Hematopoietic multipotent progenitor cell treated with erythropoietin and hydrocortisone succinate and interleukin-3 and kit ligand, for 8 days (in vitro differentiated cells): Measurements from ENCODE around the gene UVRAG.
"Not testable (repeated sequence)": the region's sequence is repeated elsewhere in the genome, so short reads cannot be mapped to it uniquely, and the experiment has no call there.

Experiments used
- DNase-seq: peaks from one replicate; pipeline ENCODE4 v3.0.0-alpha.2; 2015

Gene UVRAG

DNA sequence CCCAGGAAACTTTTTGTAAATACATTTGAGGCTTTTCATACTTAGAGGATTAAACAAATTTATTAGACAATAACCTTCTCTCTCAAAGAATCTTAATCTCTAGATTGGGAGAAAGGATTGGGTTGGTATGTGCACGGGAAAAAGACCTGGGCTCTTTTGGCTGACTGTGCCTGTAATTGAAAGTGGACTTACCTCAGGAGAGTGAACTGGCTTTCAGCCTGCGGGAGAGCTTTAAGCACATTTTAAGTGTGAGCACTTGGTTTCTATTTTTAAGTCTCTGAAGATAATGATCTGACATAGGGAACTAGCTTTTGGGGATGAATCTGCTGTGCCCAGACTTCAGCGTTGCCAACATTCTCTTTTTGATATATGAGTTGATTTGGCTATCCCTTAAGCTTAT, 35.8 kb downstream of the UVRAG start:
- no peak for DNase-seq

DNA sequence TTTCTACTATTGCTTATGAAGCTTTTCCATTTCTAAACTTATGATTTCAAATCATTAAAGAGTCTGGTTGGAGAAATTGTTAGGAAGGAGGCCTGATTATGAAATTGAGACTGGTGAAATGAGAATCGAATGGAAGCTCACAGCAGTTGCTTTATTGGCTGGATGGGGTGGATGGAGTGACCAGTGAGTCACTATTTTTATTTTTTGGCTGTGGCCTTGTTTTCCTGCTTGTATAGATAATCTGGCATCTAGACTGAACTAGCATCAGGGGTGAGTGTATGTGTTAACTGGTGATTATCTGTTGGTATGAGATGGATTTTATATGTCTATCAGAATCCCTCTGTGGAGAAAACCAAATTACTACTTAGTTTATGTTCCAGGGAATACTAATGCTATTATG, 36.2 kb downstream of the UVRAG start:
- DNase-seq = no peak

DNA sequence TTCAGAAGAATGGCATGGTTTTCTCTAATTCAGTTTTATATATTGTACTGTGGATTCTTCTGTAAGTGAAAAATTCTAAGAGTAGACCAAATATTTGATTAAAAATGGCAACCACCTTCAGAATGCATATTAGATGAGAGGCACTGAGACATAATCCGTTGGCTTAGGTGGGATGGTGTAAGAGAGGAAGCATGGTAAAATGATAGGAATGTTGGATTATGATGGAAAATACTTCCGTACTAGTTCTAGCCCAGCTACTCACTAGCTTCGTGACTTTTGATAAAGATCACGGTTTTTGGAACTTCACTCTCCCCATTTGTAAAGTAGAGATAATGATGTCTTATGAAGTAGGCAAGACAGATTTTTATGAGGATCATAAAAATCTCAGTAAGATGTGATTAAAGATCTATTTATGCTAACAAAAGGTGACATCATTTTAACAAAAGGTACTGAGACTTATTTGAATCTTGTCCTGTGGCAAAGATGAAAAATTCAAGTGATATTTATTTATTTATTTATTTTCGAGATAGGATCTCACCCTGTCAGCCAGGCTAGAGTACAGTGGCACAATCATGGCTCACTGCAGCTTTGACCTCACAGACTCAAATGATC, 37.5 kb downstream of the UVRAG start:
- no peak for DNase-seq

DNA sequence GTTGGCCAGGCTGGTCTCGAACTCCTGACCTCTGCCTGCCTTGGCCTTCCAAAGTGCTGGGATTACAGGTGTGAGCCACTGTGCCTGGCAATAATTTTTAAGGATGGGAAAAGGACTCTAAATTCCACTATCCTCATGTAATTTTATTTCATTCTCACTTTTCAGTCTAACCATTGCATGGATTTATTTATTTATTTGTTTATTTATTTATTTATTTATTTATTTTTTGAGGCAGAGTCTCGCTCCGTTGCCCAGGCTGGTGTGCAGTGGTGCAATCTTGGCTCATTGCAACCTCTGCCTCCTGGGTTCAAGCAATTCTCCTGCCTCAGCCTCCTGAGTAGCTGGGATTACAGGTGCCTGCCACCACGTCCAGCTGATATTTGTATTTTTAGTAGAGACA, 38.6 kb downstream of the UVRAG start:
- DNase-seq = not testable (repeated sequence)

DNA sequence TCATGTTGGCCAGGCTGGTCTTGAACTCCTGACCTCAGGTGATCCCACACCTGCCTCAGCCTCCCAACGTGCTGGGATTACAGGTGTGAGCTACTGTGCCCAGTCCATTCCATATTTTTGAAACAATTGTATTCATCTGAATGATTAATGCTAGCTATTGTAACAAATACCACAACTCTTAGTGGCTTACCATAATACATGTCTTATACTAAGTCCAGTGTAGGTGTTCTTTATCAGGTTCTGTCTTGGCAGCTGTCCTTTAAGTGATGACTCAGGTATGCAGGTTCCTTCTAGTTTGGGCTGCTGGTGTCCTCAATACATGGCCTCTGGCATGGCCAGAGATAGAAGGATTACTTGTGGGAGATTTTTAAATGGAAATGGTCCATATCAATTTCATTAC, 39.0 kb downstream of the UVRAG start:
- DNase-seq = no peak

DNA sequence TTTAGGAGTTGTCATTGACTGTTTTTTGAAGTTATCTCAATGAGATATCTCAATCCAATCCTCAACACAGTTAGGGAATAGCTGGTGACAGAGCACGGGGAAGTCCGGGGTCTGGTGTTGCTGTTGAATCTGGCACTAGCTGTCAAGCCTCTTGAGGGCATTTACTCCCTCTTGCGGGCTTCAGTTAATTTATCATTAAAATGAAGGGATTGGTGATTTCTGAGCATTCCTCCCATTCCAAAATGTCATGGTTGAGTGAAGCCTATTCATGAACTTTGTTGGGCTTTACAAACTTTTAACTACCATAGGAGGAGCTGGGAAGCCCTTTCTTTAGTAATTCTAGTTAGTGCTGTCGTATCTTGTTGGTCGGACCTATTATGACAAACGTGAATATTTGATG, 40.2 kb downstream of the UVRAG start:
- DNase-seq = no peak

DNA sequence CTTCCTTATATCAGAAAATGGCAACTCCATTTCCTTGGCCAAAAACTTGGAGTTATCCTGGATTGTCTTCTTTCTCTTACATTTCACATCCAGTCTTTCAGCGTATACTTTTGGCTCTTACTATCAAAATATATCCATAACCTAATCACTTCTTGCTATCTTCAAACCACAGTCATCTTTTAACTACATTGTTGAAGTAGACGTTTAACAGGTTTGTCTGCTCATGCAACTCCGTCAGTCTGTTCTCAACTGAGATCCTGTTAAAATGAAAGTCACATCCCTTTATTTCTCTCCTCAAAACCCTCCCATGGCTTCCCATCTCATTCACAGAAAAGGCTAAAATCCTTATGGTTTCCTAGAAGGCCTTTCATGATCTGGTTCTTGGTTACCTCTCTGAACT, 41.9 kb downstream of the UVRAG start:
- DNase-seq = no peak

DNA sequence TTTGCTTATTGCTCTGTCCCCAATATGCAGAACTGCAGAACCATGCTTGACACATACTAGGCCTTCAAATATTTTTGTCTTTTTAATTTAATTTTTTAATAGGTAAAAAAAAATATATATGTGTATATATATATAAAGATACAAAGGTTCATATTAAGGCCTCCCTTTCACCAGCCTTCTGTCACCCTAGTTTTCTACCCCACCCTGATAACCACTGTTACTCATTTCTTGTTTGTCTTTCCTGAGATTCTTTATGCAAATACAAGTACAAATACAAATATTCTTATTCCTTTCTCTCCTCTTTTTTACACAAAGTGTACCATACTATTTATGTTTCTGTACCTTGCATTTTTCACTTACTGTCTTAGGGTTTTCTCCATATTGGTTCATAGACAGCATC, 43.0 kb downstream of the UVRAG start:
- DNase-seq = no peak

DNA sequence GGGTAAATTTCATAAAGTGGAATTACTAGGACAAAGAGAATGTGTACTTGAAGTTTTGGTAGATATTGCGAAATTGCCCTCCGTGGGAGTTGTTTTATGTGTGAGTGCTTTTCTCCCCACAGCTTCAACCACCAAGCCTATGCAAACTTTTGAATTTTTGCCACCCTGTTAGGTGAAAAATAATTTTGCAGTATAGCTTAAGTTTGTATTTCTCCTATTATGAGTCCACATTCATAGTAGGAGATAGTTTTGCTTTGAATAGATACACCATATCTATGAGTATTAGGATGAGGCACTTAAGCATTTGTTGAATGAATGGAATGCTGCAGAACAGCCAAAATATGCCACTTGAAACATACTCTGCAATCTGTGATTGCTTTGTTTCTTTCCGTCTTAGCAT, 43.6 kb downstream of the UVRAG start:
- no peak for DNase-seq

DNA sequence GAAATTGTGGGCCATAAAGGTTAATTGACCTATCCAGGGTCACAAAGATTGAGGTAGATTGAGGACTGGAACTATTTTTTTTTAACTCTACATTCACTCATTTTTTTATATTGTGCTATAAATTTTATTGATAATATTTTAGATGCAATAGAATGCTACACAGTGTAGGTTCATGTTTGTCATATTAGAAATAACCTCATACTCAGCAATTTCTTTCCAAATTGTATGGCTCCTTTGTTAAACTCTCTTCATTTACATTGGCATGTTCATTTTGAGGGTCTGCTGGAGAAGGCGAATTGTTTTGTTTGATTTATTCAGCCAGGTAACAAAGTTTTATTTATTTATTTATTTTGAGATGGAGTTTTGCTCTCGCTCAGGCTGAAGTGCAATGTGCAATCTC, 44.6 kb downstream of the UVRAG start:
- DNase-seq = no peak

DNA sequence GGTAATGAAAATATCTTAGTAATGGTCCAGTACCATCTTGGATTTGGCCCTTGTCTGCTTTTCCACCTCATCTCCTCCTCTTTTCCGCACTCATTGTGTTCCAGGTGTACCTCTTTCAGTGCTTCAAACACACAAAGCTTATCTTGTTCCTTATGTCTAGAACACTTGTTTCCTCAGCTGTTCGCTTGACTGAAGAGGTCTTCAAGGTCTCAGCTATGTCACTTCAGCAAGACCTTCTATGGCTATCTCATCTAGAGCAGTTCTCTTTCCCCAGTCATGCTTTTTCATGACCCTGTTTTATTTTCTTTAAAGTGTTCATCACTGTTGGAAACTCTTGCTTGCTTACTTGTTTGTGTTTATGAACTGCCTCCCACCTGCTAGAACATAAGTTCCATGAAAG, 47.4 kb downstream of the UVRAG start:
- no peak for DNase-seq

DNA sequence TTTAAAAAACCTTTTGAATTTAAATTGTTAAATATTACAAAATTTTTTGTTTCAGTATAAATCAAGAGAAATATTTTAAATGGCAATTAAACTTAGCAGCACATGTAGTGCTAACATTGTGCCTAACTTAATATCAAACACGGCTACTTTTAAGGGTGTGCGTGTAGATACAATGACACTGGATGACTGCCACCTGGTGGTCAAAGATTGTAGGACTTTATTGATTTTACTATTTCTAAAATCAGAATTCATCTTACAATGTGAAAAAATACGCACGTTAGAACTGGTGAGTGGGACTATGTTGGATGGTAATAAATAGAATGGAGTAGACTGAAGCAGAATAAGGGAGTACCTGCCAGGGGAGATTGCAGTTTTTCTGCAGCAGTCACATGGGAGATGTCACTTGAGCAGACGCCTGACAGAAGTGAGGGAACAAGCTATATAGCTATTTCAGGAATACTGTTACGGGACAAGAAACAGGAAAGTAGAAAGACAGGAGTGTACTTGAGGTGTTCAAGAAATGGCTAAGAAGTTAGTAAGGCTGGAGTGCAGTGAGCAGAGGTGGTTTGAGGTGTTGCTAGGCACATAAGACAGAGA, 52.9 kb downstream of the UVRAG start:
- peak; percentile 74 for DNase-seq

DNA sequence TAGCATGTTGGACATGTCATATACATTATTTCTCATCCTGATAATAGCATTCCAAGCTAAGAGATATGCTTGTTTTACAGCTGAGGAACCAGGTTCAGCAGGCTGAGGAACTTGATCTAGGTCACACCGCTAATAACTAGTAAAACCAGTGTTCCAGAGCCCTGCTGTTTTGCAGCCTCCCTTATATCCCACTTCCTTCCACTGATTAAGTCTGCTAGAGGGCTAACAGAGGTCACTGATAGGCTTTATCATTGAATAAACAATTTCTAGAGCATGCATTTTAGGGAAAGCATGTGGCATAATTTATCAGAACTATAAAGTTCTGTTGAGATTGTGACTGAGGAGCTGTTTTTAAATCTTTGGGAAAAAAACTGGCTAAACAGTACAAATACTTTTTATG, 54.0 kb downstream of the UVRAG start:
- no peak for DNase-seq

DNA sequence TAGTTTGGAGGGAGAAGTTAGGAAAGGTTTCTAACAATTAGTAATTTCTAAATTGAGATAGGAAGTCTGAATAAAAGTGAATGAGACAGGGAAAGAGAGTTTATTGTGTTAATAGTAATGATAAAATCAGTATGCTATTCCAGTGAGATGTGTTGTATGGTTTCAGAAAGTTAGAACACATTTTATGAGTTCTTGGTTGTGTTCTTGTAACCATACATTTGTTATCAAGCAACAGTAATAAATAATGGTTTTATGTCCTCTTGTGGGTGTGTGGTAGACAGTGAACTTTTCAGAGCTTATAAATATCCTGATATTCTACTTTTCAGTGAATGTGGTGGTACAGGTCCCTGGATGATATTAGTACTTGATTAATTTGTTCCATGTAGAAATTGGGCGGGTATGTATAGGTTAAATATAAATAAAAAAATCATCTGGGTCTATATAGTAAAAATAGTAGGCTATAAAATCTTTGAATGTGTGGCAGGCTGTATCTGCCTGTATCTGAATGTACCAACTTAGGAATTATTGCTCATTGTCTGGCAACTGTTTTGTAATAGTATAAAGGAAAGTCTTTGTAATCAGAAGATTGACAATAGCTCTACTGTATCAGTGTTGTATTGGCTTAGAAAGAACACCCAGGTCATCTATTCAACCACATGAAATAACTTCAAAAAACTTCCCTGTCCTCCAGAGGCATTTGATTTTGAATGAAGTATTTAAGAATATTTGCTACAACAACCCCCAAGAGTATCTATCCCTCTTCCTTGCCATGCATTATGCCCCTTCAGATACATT, 54.8 kb downstream of the UVRAG start:
- DNase-seq = no peak

DNA sequence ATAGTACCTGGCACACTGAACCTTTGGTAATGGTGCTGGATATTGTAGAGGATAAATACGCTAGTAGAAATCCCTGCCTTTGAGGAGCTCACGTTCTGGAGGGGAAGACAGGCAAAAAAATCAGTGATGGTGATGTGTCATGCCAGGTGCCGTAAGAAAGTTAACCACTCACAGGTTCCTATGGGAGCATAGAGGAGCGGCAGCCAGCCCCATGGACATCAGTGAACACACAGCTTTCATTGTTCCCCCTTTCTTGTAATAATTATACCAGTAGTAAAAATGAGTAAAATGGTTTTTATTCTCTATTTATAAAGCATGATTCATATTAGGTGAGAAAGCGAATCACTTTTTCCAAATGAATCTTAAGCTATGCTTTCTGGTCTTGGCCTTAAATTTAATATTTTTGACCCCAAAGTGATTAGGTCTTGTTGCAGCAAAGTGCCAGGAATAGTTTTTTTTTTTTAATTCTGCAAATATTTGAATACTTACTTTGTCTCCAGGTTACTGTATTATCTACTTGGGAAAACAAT, 57.9 kb downstream of the UVRAG start:
- no peak for DNase-seq

DNA sequence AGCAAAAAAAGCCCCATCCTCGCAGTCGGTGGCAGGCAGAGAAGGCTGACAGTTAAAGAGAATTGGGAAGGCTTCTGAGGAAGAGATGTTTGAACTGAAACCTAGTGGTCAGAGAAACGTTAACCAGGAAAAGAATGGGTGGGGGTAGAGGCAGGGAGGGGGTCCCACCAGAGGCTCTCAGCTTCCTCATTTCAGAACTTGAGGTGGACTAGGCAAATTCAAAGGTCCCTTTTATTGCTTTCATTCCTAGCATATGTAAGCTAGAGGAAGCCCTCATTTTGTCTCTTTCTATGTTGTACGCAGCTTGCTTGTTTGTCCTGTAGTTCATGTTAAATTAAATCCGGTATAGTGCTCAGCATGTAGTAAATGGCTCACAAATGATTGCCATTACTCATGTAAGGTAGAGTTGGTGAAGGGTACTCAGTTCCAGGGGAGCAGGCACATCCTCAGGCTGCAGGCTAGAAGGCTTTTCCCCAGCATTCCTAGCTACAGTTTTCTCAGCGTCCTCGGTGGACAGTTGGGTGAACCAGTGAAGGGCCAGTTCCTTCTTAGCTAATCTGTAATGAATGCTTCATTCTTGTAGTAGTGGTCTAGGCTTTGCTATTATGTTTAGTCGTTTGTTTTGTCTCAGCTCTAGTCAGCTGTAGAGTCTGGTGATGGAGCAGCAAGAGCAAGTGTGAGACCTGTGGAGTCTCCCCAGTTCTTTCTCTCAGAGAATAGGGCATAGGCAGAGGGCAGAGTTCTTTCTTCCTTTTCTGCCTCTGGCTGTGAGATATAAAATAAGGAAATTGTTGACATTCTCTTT, 58.6 kb downstream of the UVRAG start:
- DNase-seq = no peak

DNA sequence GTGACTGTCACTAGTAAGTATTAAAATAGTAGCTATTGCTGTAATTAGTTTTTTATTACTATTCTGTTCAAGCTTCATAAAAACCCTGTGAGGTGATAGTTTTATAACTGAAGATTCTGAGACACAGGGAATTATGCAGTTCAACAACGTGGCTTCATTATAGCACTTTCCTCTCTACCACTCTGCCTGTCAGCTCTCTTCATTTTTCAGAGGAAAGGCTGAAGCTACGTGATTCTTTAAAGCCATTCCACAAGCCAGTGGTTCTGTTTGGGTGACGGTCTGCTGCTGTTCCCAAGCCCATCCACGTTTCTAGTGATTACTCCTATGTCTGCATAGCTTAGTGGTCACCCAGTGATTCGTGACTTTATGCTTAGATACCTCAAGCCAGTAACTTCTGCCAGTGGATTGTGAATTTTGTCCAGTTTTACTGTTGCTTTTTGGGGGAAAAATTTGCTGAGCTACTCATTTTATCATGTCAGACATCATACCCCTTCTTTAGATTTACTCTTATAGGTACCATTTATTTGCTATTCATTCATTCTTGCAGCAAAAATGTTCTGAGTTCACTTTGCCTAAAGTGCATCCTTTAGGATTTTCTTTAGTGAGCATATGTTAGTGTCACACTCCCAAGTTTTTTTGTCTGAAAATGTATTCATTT, 59.8 kb downstream of the UVRAG start:
- DNase-seq = no peak

DNA sequence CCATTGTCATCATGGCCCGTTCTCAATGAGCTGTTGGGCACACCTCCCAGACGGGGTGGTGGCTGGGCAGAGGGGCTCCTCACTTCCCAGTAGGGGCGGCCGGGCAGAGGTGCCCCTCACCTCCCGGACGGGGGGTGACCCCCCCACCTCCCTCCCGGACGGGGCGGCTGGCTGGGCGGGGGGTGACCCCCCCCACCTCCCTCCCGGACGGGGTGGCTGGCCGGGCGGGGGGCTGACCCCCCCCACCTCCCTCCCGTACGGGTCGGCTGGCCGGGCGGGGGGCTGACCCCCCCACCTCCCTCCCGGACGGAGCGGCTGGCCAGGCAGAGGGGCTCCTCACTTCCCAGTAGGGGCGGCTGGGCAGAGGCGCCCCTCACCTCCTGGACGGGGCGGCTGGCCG, 62.3 kb downstream of the UVRAG start:
- not testable (repeated sequence) for DNase-seq

DNA sequence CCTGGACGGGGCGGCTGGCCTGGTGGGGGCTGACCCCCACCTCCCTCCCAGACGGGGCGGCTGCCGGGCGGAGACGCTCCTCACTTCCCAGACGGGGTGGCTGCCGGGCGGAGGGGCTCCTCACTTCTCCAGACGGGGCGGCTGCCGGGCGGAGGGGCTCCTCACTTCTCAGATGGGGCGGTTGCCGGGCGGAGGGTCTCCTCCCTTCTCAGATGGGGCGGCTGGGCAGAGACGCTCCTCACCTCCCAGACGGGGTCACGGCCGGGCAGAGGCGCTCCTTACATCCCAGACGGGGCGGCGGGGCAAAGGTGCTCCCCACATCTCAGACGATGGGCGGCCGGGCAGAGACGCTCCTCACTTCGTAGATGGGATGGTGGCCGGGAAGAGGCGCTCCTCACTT, 62.9 kb downstream of the UVRAG start:
- DNase-seq = not testable (repeated sequence)

DNA sequence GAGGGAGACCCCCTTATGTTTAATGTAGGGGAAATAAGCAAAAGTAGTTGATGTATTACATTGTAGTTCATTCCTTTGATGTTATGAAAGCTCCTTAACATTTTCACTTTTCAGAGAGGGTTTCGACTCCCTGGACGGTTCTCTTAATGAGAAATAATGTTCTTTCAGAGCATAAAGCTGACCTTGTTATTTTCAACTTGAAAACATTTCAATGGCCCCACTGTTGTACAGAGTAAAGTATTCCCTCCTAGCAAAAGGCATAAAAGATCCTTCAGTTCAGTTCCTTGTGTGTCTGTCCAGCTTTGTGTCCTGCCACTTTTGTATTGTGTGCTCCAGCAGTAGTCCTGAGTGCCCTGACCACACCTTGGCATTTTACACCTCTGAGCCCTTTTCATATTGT, 63.9 kb downstream of the UVRAG start:
- DNase-seq = no peak

DNA sequence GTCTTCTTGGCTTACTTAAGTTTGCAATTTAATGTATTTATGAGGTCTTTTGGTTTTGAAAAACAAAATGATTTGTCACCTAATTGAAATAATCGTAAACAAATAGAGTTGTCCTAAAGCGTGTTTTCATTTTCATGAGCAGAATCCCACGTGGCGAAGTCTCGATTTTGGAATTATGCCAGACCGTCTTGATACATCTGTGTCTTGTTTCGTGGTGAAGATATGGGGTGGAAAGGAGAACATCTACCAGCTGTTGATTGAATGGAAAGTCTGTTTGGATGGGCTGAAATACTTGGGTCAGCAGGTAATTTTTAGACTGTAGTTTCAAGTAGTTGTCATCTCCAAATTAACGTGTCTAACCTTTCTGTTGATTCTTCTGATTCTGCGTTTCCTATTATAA, 64.7 kb downstream of the UVRAG start:
- DNase-seq = no peak

DNA sequence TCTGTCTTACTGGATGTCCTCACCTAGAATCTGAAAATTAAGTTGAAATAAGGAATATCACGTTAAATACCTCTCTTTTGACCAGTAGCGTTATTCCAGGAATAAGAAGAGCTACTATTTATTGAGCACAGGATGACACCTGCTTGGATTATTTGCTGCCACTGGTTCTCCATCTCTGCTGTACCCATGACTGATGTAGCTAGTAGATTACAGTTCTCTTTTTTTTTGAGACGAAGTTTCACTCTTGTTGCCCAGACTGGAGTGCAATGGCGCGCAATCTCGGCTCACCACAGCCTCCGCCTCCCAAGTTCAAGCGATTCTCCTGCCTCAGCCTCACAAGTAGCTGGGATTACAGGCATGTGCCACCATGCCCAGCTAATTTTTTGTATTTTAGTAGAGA, 65.3 kb downstream of the UVRAG start:
- DNase-seq = not testable (repeated sequence)

DNA sequence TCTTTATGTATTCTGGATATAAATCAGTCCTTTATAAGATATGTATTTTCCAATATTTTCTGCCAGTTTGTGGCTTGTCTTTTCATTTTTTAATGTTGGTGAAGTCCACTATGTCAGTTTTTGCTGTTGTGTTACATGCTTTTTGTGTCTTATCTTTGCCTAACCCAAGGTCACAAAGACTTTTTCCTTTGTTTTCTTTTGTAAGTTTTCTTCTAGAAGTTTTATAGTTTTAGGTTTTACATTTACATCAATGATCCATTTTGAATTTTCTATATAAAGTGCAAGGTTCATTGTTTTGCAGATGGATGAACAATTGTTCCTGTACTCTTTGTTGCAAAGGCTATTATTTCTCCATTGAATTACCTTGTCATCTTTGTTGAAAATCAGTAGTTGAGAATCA, 69.3 kb downstream of the UVRAG start:
- no peak for DNase-seq
